OCI-LY1 (cell line): ENCODE data around the gene SIRT5.

Experiments
- H2AFZ ChIP-seq: fragments of 200-600 bp; sonication (generic), shearing (Covaris generic); 2 replicates; pipeline ENCODE4 v1.6.0; 2014; ENCODE audit warnings: antibody characterized with exemption, mild to moderate bottlenecking, low read length
- H3F3A ChIP-seq: fragments of 200-600 bp; sonication (generic), shearing (Covaris generic); 2 replicates; pipeline ENCODE4 v1.6.0; 2014; ENCODE audit warnings: mild to moderate bottlenecking, antibody characterized with exemption, low read length, moderate library complexity; ENCODE audit not compliant: insufficient read depth
- H3K27ac ChIP-seq: fragments of 200-600 bp; sonication (generic); 2 replicates; pipeline ENCODE4 v1.5.1; 2014; ENCODE audit warnings: low read length, mixed run types, mild to moderate bottlenecking, low read depth; ENCODE audit not compliant: poor library complexity, severe bottlenecking
- H3K27me3 ChIP-seq: fragments of 200-600 bp; sonication (generic); 2 replicates; pipeline ENCODE4 v1.6.0; 2014; ENCODE audit warnings: antibody characterized with exemption, mild to moderate bottlenecking, low read length, moderate library complexity; ENCODE audit not compliant: insufficient read depth
- H3K36me3 ChIP-seq: fragments of 200-600 bp; sonication (generic); 2 replicates; pipeline ENCODE4 v1.6.1; 2014; ENCODE audit warnings: mild to moderate bottlenecking, antibody characterized with exemption, low read length, moderate library complexity, mixed read lengths; ENCODE audit not compliant: insufficient read depth
- H3K4me1 ChIP-seq: fragments of 200-600 bp; sonication (generic); 2 replicates; pipeline ENCODE4 v1.5.1; 2014; ENCODE audit warnings: mild to moderate bottlenecking, low read length, moderate library complexity; ENCODE audit not compliant: insufficient read depth, severe bottlenecking
- H3K4me2 ChIP-seq: fragments of 200-600 bp; sonication (generic), shearing (Covaris generic); 2 replicates; pipeline ENCODE4 v1.6.1; 2014; ENCODE audit warnings: low read length
- H3K4me3 ChIP-seq: fragments of 200-600 bp; sonication (generic); 2 replicates; pipeline ENCODE4 v1.5.1; 2014; ENCODE audit warnings: low read length, low read depth, mild to moderate bottlenecking, mixed read lengths; ENCODE audit not compliant: poor library complexity, severe bottlenecking
- H3K79me2 ChIP-seq: fragments of 200-600 bp; shearing (Covaris generic); 2 replicates; pipeline ENCODE4 v1.6.1; 2016; ENCODE audit warnings: mixed run types, low read length, mixed read lengths; ENCODE audit not compliant: insufficient read depth
- H3K9ac ChIP-seq: fragments of 200-600 bp; sonication (generic), shearing (Covaris generic); 2 replicates; pipeline ENCODE4 v1.6.1; 2014; ENCODE audit warnings: mild to moderate bottlenecking, low read length, mixed read lengths
- H3K9me2 ChIP-seq: fragments of 200-600 bp; sonication (generic), shearing (Covaris generic); 2 replicates; pipeline ENCODE4 v1.6.1; 2014; ENCODE audit warnings: low read depth, mild to moderate bottlenecking, low read length, mixed read lengths
- H3K9me3 ChIP-seq: fragments of 200-600 bp; shearing (Covaris generic); 2 replicates; pipeline ENCODE4 v1.6.1; 2014; ENCODE audit warnings: low read length, mixed read lengths
- H4K20me1 ChIP-seq: fragments of 200-600 bp; sonication (generic), shearing (Covaris generic); 2 replicates; pipeline ENCODE4 v1.6.0; 2016; ENCODE audit warnings: mild to moderate bottlenecking, low read length; ENCODE audit not compliant: insufficient read depth
- CTCF ChIP-seq: fragments of 200-600 bp; sonication (generic), shearing (Covaris generic); IDR thresholded peaks from 2 replicates; pipeline ENCODE4 v1.5.1; 2017; ENCODE audit warnings: mild to moderate bottlenecking, antibody characterized with exemption, low read length, moderate library complexity, mixed read lengths
- EZH2 ChIP-seq: fragments of 200-600 bp; sonication (generic), shearing (Covaris generic); IDR thresholded peaks from 2 replicates; pipeline ENCODE4 v1.8.0; 2017; ENCODE audit warnings: borderline replicate concordance, mixed run types, mild to moderate bottlenecking, antibody characterized with exemption, low read length, moderate library complexity, mixed read lengths

SIRT5 gene

GRCh38 chr6:13653296-13653695 lies 78.9 kb downstream of the SIRT5 start:
- Histone ChIP-seq H3K36me3 (peaks cover 23% of the 10 kb centered on the region; the same call in 1 of the 2 replicates), H4K20me1 (no peaks in the 10 kb centered on the region), H3K4me3 (no peak overlapping the region), H3F3A (no peaks in the 10 kb centered on the region), H3K79me2 (0 out of 2 replicates have a peak, but pooled peaks cover 2% of the 10 kb centered on the region), H3K9ac (no peak overlapping the region), H3K27me3 (no peaks in the 10 kb centered on the region), H2AFZ (no peak overlapping the region), H3K9me2 (no peaks in the 10 kb centered on the region), H3K4me1 (no peaks in the 10 kb centered on the region), H3K27ac (no peak overlapping the region), H3K4me2 (no peak overlapping the region), H3K9me3 (no peaks in the 10 kb centered on the region)
- TF ChIP-seq EZH2 (no peak), CTCF (no peak)

GRCh38 chr6:13654496-13654895 lies 80.1 kb downstream of the SIRT5 start:
- H3K4me2 ChIP-seq, result no peak overlapping the region
- no peak overlapping the region for H2AFZ ChIP-seq
- no peaks in the 10 kb centered on the region for H3K27me3 ChIP-seq
- H3K36me3 ChIP-seq, result peaks cover 23% of the 10 kb centered on the region; the same call in 1 of the 2 replicates
- H3K79me2 ChIP-seq, result peaks cover 11% of the 10 kb centered on the region
- H3K9me2 ChIP-seq, result no peaks in the 10 kb centered on the region
- H3K4me3 ChIP-seq, result no peak overlapping the region
- H3K27ac ChIP-seq, result no peak overlapping the region
- H3K9ac ChIP-seq, result no peak overlapping the region
- H3F3A ChIP-seq, result no peaks in the 10 kb centered on the region
- H3K9me3 ChIP-seq, result no peaks in the 10 kb centered on the region
- TF ChIP-seq CTCF (no peak), EZH2 (no peak)
- H4K20me1 ChIP-seq, result no peaks in the 10 kb centered on the region
- H3K4me1 ChIP-seq, result no peaks in the 10 kb centered on the region

GRCh38 chr6:13655700-13656099 lies 81.3 kb downstream of the SIRT5 start:
- Histone ChIP-seq H3F3A (no peaks in the 10 kb centered on the region), H3K27ac (no peak overlapping the region), H4K20me1 (no peaks in the 10 kb centered on the region), H3K4me2 (no peak overlapping the region), H3K9me2 (no peaks in the 10 kb centered on the region), H3K4me3 (no peak overlapping the region), H2AFZ (no peak overlapping the region), H3K9ac (no peak overlapping the region), H3K79me2 (peaks cover 22% of the 10 kb centered on the region), H3K9me3 (no peaks in the 10 kb centered on the region), H3K36me3 (peaks cover 18% of the 10 kb centered on the region; the same call in 1 of the 2 replicates), H3K27me3 (no peaks in the 10 kb centered on the region), H3K4me1 (no peaks in the 10 kb centered on the region)
- no peak for TF ChIP-seq CTCF
- TF ChIP-seq EZH2, result no peak
